Peyer's patch (tissue), 4 donors: ENCODE data around the gene RHBG.

ENCODE experiments used
- CTCF ChIP-seq, 6 experiments: fragments of 450-650 bp in 4 of 6; fragments of 200-600 bp in 2 of 6; sonication (generic) in 1 of 6; IDR thresholded peaks; one replicate each; pipeline ENCODE4 v1.5.1; 2017 to 2019; ENCODE audit warnings: antibody characterized with exemption in 6 of 6, mild to moderate bottlenecking in 3 of 6, moderate library complexity in 1 of 6
- POLR2A ChIP-seq, 2 donors: fragments of 450-650 bp; IDR thresholded peaks; one replicate each; pipeline ENCODE4 v1.5.1; 2017; ENCODE audit warnings: antibody characterized with exemption in 2 of 2, mild to moderate bottlenecking in 2 of 2, moderate library complexity in 2 of 2

GRCh38 chr1:156420205-156421061 lies 51.4 kb downstream of the RHBG start:
- TF ChIP-seq POLR2A (IDR thresholded peaks at IDR 0.05) (no peak), CTCF (IDR thresholded peaks at IDR 0.05) (peak in 1 of 6 experiments; percentile 0)
